ENCODE measurements around the gene G3BP1.

DNA sequence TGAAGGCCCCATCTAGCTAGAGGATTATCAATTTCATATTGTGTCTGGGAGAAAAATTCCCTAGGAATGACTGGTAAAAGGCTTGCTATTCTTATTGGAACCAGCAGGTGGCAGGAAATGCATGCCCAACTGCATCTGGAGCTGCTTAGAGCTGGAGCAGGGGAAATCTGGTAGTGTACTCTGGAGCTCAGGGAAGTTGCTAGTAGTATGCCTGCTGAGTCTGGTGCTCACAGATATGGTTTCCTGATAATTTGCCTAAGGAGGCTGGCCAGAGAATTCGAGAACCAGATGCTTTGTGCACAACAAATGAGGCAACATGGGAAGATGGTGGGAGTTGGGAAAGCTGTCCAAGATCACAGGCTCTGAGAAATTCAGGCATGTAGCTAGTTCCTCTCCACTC is 53.7 kb downstream of the G3BP1 start:
- TF ChIP-seq, protein P1, sequence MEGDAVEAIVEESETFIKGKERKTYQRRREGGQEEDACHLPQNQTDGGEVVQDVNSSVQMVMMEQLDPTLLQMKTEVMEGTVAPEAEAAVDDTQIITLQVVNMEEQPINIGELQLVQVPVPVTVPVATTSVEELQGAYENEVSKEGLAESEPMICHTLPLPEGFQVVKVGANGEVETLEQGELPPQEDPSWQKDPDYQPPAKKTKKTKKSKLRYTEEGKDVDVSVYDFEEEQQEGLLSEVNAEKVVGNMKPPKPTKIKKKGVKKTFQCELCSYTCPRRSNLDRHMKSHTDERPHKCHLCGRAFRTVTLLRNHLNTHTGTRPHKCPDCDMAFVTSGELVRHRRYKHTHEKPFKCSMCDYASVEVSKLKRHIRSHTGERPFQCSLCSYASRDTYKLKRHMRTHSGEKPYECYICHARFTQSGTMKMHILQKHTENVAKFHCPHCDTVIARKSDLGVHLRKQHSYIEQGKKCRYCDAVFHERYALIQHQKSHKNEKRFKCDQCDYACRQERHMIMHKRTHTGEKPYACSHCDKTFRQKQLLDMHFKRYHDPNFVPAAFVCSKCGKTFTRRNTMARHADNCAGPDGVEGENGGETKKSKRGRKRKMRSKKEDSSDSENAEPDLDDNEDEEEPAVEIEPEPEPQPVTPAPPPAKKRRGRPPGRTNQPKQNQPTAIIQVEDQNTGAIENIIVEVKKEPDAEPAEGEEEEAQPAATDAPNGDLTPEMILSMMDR (IDR thresholded peaks at IDR 0.05; ENCODE audit: poor library complexity, severe bottlenecking) = peak; percentile 97
- TF ChIP-seq, protein P2, sequence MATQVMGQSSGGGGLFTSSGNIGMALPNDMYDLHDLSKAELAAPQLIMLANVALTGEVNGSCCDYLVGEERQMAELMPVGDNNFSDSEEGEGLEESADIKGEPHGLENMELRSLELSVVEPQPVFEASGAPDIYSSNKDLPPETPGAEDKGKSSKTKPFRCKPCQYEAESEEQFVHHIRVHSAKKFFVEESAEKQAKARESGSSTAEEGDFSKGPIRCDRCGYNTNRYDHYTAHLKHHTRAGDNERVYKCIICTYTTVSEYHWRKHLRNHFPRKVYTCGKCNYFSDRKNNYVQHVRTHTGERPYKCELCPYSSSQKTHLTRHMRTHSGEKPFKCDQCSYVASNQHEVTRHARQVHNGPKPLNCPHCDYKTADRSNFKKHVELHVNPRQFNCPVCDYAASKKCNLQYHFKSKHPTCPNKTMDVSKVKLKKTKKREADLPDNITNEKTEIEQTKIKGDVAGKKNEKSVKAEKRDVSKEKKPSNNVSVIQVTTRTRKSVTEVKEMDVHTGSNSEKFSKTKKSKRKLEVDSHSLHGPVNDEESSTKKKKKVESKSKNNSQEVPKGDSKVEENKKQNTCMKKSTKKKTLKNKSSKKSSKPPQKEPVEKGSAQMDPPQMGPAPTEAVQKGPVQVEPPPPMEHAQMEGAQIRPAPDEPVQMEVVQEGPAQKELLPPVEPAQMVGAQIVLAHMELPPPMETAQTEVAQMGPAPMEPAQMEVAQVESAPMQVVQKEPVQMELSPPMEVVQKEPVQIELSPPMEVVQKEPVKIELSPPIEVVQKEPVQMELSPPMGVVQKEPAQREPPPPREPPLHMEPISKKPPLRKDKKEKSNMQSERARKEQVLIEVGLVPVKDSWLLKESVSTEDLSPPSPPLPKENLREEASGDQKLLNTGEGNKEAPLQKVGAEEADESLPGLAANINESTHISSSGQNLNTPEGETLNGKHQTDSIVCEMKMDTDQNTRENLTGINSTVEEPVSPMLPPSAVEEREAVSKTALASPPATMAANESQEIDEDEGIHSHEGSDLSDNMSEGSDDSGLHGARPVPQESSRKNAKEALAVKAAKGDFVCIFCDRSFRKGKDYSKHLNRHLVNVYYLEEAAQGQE (IDR thresholded peaks at IDR 0.05; ENCODE audit: borderline replicate concordance) = no peak
- no peak for TF ChIP-seq POLR2AphosphoS5 (IDR thresholded peaks at IDR 0.05)
- TF ChIP-seq EZH2 (IDR thresholded peaks at IDR 0.05; ENCODE audit: borderline replicate concordance, insufficient read depth, low read length, poor library complexity, severe bottlenecking) = no peak
- TF ChIP-seq EP300 (conservative IDR thresholded peaks at IDR 0.05; ENCODE audit: poor library complexity, severe bottlenecking) = no peak
- no peak for TF ChIP-seq MXI1 (conservative IDR thresholded peaks at IDR 0.05; ENCODE audit: poor library complexity, severe bottlenecking)
- peak; percentile 99 for TF ChIP-seq SMC3 (conservative IDR thresholded peaks at IDR 0.05; ENCODE audit: poor library complexity)
- TF ChIP-seq RAD21 (conservative IDR thresholded peaks at IDR 0.05) = peak; percentile 98

Data from neural cell (in vitro differentiated cells).